Stimulated activated CD4-positive, alpha-beta T cell treated with anti-CD3 and anti-CD28 coated beads, Interleukin-12 subunit alpha, Interleukin-12 subunit beta, amount 100 ng/mL, for 4 hours (primary cell): Measurements from ENCODE around the gene ZNHIT2.

Experiments used
- DNase-seq: peaks from one replicate; pipeline ENCODE4 v3.0.0-alpha.2; 2020

ZNHIT2 gene

DNA sequence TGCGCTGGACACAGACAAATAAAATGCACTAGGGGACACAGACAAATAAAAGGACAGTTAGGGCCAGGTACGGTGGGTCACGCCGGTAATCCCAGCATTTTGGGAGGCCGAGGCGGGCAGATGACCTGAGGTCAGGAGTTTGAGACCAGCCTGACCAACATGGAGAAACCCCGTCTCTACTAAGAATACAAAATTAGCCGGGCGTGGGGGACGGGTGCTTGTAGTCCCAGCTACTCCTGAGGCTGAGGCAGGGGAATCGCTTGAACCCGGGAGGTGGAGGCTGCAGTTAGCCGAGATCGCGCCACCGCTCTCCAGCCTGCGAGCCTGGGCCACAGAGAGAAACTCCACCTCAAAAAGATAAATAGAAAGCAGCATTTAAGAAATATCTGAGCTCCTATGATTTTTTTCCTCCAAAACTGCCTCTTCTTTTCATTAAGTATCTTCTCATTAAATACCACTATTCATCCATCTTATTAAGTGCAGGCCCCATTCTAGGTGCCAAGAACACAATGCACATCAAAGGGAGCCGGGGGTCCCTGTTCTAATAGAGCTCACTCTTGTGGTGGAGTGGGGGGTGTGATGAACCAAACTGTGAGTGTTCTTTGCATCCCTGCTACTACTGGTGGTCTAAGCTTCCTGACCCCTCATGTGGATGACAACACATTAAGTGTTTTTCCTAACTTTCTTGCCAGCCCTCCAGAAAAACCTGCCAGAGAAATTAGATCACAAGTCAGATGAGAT lies 766 bp upstream of the ZNHIT2 start:
- no peak for DNase-seq

DNA sequence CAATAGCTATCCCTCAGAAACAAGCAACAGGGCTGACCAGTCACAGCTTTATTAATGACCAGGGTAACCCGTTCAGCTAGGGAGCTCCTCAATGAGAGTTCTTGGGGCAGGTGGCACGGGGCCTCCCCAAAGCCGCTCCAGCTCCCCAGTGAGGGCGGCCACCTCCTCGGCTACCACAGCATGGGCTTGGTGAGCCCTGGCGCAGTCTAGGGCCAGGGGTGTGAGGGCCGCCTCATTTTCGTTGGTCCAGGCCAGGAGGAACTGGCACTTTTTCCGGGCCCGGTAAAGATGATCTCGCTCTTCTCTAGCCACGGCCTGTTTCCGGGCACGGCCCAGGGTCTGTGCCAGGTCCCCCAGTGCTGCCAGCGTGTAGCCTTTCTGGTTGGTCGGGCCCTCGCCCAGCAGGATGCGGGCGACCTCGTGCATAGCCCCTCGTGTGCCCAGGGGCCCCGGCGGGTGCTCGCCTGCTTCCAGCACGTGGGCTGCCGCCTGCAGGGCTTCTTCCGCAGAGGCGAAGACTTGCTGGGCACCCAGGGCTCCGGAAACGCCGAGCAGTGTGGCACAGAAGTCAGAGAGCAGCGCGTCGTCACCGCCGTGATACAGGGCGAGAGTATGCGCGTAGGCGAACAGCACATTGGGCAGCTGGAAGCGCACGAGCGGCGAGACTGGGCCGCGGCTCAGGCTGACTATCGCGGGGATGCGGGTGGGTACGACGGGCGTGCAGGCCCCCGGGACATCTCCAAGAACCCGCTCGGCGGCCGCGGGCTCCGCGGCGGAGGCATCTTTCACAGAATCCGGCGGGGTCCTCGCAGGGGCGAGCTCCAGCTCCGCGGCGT lies 913 bp downstream of the ZNHIT2 start:
- DNase-seq: peak; percentile 61

DNA sequence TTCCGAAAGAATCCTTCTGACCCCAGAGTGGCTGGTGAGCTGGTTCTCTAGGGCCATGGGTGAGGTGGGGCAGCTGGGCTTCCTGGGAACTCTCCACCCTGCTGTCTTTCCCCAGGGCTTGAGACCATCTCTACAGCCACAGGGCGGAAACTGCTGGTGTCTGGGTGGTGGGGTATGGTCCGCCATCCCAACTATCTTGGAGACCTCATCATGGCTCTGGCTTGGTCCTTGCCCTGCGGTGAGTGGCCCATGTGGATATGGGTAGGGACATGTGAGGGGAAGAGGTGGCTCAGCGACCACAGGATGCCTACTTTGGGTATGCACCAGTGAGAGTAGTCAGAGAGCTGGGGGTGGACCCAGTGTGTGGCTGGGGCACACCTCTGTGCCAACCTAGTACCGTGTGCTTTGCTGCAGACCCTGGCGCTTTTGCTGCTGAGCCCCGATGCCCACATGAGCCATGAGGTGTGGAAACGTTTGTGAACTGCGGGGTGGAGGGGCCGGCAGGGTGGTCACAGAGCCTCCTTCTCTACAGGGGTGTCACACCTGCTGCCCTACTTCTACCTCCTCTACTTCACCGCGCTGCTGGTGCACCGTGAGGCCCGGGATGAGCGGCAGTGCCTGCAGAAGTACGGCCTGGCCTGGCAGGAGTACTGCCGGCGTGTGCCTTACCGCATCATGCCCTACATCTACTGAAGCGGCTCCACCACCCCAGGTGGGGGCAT lies 2.0 kb downstream of the ZNHIT2 start:
- DNase-seq: no peak

DNA sequence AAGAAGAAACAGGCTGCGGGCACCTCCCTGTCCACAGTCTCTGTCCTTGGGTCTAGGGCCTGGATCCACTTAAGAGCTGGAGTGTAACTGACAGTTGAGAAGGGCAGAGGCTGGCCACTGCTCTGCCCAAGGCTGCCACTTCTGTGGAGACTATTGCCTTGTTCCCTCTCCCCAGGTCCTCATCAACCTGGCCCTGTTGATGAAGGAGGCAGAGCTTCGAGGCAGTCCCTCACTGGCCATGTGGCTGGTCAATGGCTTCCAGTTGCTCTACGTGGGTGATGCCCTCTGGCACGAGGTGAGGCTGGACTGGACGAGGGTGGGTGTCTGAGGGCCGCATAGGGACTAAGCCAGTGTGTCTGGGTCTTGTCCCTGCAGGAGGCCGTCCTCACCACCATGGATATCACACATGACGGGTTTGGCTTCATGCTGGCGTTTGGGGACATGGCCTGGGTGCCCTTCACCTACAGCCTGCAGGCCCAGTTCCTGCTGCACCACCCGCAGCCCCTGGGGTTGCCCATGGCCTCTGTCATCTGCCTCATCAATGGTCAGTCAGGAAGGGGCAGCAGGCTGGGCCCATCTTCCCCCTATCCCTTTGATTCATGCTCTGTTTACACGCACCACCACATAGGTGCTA lies 2.8 kb downstream of the ZNHIT2 start:
- DNase-seq: no peak

DNA sequence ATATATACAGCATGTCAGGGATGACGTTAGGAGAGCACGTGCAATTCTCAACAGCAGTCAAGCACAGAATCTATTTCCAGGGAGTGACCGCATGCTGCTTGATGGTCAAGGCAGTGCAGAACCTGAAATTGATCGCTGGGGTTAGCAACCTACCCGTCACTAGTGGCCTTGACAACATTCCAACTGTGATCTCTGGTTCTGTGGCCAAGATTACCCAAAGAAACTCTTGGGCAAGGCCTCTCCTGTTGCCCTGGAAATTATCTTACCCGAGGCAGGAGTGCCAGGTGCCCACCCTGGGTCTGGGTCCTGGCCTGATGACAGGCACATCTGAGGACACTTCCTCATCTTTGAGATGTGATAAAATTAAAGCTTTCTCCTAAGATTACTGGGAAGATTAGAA lies 3.7 kb downstream of the ZNHIT2 start:
- no peak for DNase-seq

DNA sequence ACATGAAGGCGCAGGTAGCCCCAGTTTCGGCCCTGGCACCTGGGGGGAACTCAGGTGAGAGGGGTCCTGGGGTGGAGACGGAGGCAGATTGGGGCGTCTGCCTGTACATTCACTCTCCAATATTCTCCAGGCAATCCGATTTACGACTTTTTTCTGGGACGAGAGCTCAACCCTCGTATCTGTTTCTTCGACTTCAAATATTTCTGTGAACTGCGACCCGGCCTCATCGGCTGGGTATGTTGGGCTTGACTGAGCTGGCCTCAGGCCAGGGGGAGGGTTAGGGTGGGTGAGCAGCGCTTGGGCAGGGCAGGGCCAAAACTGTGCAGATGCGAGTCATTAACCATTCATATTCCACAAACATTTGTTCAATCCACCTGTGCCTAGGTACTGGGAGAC lies 4.1 kb downstream of the ZNHIT2 start:
- DNase-seq: no peak

DNA sequence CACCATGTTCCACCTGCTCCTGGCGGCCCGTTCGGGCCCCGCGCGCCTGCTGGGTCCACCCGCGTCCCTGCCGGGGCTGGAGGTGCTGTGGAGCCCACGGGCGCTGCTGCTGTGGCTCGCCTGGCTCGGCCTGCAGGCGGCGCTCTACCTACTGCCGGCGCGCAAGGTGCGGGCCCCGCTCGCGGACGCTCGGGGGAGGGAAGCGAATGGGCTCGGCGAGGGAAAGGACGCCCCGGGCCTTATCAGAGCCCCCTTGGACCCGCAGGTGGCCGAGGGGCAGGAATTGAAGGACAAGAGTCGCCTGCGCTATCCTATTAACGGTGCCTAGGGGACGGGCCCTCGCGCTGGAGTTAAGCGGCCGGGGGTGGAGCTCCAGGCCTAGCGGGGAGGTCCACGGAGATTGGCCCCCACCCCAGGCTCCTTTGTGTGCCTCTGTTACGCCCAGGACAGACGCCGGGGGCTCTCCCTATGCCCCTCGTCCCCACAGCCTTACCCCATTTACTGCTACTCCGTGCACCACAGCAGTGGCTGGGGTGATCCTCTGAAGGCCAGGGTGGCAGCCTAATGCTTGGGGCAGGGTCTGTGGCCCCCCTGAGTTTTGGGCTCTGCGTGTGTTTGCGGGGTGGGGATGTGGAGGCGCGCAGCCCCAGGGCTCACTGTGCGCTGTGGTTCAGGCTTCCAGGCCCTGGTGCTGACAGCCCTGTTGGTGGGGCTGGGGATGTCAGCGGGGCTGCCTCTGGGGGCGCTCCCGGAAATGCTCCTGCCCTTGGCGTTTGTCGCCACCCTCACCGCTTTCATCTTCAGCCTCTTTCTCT lies 4.7 kb downstream of the ZNHIT2 start:
- peak; percentile 74 for DNase-seq

DNA sequence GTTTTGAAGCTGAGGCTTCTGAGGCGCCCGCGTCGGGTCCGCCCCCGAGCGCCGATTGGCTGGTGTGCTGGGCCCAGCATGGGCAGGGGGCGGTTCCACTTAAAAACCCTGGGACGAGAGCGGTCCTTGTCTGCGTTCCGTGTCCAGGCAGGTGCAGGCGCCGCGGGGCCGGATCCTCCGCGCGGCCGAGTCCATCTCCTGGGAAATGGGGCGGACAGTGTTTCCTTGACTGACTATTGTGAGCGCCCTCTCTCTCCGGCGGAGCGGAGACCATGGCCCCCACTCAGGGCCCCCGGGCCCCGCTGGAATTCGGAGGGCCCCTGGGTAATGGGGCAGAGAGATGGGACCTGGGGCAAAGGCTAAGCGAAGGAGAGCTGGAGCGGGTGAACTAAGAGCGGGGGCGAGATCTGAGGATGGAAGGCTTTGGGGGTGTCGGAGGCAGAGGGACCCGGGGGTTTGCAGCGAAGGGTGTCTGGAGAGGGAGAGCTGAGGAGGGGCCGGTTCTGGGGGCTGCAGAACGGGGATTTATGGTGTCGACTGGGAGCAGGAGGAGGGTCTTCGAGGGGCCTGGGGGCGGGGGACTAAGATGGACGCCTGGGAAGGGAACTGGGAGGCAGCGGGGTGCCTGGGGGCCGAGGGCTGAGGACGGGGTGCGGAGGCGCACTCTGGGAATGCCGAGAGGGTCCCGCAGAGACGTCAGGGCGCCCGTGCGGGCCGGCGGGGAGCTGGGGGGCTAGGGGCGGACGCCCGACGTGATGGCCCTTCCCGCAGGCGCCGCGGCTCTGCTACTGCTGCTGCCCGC lies 5.6 kb downstream of the ZNHIT2 start, which contains the start of gene TM7SF2:
TM7SF2 (plus strand) TSS at position 129 of the 802 bp plus-strand sequence; CDS start at position 273, 144 bp downstream.
- DNase-seq: peak; percentile 93

DNA sequence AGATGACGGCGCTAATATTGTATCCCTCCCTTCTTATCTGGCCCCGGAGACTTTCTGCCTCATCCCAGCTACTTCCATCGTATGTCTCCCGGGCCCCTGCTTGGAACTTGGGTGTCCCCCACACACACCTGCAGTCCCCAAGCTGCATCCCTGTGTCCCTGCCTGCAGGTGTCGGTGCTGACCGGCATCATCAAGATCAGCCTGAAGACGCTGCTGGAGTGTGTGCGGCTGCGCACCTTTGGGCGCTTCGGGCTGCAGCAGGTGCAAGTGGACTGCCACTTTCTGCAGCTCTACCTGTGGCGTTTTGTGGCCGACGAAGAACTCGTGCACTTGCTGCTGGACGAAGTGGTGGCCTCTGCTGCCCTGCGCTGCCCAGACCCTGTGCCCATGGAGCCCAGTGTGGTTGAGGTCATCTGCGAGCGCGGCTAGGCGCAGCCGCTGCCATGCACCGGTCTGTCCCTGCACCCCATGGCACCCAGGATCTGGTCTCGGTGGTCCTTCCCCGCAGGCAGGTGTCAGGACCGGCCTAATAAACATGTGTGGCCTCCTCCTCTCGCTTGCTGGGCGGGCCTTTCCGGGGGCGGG lies 6.2 kb downstream of the ZNHIT2 start:
- no peak for DNase-seq

DNA sequence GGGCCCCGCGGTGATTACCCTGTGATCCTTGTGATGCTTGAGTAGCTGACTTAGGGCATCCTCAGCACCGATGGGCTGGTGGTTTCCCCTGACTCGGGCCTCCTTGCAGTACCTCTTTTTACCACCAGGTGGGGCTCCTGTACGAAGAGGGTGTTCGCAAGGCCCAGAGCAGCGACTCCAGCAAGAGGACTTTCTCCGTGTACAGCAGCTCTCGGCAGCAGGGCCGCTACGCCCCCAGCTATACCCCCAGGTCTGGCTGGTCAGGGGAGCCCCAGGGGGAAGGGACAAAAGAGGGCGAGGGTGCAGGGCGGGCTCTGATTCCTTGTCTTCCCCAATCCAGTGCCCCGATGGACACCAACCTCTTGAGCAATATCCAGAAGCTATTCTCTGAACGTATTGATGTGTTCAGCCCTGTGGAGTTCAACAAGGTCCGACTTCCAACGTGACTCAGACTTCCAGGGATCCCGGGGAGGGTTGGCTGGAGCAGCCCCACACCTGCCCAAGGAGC lies 7.1 kb downstream of the ZNHIT2 start:
- DNase-seq: peak; percentile 97

DNA sequence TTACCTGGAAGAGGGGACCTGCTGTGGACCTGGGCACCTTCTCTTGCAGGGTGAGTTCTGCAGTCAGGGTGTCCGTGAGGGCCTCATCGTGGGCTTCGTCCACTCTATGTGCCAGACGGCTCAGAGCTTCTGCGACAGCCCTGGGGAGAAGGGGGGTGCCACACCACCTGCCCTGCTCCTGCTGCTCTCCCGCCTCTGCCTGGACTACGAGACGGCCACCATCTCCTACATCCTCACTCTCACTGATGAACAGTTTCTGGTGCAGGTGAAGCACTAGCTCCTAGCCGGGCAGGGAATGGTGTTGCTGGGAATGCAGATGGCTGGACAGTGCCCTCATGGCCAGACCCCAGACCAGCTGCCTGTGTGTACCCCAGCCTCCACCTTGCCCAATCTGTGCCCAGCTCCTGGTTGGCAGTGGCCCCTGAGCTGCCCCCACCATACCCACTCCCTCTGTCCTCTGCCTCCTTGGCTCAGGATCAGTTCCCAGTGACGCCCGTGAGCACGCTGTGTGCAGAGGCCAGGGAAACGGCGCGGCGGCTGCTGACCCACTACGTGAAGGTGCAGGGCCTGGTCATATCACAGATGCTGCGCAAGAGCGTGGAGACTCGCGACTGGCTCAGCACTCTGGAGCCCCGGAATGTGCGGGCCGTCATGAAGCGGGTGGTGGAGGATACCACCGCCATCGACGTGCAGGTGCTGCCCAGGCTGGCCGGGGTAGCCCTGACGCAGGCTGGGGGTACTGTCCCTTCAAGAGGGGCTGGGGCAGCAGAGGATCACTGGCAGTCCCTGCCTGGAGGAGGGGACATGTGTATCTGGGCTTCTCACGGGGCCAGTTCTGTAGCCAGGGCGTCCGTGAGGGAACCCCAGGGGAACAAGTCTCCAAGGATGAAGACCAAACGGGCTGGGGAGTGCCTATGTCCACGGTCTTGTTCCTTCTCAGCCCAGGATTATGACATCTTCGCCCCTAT lies 8.0 kb downstream of the ZNHIT2 start:
- DNase-seq: no peak

DNA sequence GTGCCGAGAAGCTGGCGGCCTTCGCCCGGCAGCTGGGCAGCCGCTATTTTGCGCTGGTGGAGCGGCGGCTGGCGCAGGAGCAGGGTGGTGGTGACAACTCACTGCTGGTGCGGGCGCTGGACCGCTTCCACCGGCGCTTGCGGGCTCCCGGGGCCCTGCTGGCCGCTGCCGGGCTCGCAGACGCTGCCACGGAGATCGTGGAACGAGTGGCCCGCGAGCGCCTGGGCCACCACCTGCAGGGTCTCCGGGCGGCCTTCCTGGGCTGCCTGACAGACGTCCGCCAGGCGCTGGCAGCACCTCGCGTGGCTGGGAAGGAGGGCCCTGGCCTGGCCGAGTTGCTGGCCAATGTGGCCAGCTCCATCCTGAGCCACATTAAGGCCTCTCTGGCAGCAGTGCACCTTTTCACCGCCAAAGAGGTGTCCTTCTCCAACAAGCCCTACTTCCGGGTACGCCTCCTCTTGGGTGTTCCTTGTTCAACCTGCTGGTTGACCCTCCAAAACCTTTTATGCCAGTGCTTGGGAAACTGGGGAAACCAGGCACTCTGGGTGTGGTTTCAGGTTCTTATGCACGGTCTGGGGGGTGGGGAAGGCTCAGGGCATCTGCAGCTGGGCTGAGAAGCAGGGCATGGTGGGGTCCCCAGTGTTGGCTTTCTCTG lies 8.9 kb downstream of the ZNHIT2 start:
- no peak for DNase-seq

DNA sequence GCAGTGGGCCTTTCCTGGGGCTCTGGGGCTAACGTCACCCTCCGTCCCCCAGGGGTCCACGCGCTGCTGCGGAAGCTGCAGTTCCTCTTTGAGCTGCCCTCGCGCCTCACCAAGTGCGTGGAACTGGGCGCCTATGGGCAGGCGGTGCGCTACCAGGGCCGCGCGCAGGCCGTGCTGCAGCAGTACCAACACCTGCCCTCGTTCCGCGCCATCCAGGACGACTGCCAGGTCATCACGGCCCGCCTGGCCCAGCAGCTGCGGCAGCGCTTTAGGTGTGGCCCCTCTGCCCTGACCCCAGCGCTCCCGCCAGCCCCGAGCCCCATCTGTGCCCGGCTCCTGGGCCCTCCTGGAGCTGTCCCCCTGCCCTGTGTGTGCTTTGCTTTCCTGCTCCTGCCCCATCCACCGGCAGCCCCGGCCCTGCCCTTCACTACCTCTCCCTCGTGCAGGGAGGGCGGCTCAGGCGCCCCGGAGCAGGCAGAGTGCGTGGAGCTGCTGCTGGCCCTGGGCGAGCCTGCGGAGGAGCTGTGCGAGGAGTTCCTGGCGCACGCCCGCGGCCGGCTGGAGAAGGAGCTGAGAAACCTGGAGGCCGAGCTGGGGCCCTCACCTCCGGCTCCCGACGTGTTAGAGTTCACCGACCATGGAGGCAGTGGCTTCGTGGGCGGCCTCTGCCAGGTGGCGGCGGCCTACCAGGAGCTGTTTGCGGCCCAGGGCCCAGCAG lies 9.6 kb downstream of the ZNHIT2 start:
- DNase-seq: no peak

DNA sequence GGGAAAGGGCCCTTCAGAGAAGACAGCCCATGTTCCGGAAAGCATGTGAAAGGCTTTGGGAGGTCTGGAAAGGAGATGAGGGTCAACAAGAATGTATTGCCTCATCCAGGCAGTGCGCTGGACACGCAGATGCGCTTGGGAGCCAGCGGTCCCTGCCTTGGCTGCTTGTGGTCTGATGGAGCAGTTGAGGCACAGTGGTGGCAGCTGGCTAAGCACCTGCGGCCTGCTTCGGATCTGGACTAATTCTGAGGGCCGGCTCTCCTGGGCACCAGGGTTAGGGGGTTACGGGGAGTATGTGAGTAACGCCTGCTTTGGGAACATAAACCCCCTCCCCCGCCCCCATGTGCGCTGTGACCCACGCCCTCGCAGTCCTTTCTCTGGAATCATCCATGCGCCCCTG lies 10.4 kb downstream of the ZNHIT2 start:
- DNase-seq: no peak

DNA sequence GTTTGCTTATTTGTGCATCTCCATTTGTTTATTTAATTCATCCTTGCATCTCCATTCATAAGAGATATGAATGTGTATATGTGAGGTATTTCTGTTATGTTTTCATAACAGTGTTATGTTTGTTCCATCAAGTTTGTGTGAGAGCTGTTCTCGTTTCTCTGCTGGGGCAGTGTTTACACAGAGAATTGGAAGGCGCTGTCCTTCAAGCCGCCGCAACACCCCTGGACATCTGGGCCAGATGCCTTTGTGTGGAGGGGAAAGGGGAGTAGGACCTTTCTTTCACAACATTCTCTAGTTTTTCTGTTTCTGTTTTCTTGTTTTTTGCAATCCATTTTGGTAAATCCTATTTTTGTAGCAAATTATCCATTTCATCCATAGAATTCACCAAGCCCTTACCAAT lies 12.9 kb downstream of the ZNHIT2 start:
- no peak for DNase-seq

DNA sequence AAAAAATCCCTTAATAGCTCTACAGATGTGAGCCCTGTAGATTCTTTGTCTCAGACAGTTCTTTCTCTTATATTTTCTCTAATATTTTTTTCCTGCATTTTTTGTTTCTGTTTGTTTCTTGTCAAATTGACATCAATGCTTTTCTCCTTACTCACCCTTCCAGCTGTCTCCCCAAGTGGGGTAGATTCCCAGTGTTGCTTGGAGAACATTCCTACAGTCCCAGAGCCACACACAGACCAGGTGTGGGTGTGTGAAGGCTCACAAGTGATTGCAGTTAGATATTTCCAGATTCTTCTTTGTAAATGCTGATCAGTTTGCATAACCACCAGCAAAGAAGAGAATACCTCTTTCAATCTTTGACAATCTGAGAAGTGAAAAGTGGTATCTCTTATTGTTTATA lies 14.0 kb downstream of the ZNHIT2 start:
- no peak for DNase-seq

DNA sequence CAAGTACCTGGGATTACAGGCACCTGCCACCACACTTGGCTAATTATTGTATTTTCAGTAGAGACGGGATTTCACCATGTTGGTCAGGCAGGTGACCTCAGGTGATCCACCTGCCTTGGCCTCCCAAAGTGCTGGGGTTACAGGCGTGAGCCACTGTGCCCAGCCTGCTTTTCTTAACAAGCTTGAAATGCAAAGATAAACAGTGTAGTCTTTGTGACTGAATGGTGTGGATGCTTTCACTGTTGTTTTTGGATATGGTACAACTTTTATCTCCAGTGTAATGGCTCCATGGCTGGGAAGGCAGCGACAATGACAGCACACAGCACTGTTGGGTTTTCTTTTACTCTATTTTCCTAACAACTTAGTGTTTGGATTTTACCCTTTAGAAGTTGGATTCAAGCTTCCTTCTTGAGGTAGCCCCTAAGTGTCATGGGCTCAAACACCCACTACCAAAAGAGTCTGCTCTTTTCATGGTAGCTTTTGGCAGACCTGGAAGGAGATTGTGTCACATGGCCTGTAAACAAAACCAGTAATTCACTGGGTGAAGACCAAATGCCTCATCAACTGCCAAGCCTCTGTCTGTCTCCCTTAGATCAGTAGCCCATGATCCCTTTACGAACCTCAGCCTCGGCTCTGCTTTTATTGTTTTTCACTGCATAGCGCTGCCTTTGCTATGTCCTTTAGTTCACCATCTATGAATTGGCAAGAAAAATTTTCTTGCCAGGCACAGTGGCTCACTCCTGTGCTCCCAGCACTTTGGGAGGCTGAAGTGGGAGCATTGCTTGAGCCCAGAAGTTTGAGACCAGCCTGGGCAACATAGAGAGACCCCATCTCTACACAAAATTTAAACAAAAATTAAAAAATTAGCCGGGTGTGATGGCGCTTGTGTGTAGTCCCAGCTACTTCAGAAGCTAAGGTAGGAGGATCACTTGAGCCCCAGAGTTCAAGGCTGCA lies 15.1 kb downstream of the ZNHIT2 start:
- no peak for DNase-seq
